ENCODE results near the gene MANF.

MANF gene

DNA sequence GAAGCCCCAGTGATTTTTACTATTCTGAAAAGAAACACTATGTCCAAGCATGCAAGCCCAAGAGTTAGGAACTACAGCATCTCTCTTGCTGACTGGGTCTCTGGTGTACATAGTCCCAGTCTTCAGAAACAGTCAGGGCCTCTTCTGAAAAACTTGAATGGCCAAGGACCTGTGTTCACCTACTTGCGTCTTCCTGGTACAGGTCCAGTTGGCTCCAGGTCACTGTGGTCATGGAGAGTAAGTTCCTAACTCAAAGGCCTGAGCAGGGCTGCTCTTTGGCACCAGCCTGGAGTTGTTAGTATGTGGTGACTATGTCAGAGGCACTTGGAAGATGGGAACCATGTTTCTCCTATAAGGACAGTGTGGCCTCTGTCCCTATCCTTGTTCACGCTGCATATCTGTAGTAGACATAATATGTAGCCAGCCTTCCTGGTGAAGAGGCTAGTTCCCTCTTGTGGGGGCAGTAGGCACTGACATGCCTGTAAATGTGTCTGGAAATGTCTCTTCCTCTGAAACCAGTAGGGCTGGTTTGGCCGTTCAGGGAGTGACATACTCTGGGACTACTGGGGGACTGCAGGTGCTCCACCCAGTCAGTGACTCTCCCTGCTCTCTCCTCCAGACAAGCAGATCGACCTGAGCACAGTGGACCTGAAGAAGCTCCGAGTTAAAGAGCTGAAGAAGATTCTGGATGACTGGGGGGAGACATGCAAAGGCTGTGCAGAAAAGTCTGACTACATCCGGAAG, 3.4 kb downstream of the MANF start:
- peak overlapping the region; percentile 69 for H3K27ac ChIP-seq
- DNase-seq (ENCODE audit: low read depth, low spot score) = peak; percentile 71

GRCh38 chr3:51389423-51390183, 4.5 kb downstream of the MANF start:
- H3K27ac ChIP-seq = peak overlapping the region; percentile 69
- DNase-seq (ENCODE audit: low read depth, low spot score) = no peak

- H3K27ac ChIP-seq = peak overlapping the region; percentile 87
- no peak for DNase-seq (ENCODE audit: low read depth, low spot score)
Observed at GRCh38 chr3:51390246-51391074, 5.4 kb downstream of the MANF start.

DNA sequence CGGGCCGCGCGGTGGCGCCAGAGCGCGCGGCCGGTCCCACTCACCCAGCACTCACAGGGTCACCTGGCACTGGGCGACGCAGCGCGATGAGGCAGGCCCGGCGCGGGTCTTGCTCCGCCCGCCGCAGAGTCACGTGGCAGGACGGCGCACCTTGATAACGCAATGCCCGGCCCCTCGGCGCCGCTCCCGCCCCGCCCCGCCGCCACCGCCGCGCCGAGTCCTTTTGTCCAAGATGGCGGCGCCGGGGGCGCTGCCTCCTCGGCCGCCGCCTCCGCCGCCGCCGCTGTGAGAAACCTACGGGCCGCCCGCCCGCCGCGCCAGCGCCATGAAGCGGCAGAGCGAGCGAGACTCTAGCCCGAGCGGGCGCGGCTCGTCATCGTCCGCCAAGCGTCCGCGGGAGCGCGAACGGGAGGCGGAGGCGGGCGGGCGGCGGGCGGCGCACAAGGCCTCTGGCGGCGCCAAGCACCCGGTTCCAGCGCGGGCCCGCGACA, 6.0 kb downstream of the MANF start, which contains the start of gene RBM15B:
TSS of gene RBM15B (plus strand) at position 211 of the 491 bp plus-strand sequence. CDS start at position 326, 115 bp downstream.
- peak; percentile 79 for DNase-seq (ENCODE audit: low read depth, low spot score)
- H3K27ac ChIP-seq = peak within 1 kb of the TSS; percentile 87

DNA sequence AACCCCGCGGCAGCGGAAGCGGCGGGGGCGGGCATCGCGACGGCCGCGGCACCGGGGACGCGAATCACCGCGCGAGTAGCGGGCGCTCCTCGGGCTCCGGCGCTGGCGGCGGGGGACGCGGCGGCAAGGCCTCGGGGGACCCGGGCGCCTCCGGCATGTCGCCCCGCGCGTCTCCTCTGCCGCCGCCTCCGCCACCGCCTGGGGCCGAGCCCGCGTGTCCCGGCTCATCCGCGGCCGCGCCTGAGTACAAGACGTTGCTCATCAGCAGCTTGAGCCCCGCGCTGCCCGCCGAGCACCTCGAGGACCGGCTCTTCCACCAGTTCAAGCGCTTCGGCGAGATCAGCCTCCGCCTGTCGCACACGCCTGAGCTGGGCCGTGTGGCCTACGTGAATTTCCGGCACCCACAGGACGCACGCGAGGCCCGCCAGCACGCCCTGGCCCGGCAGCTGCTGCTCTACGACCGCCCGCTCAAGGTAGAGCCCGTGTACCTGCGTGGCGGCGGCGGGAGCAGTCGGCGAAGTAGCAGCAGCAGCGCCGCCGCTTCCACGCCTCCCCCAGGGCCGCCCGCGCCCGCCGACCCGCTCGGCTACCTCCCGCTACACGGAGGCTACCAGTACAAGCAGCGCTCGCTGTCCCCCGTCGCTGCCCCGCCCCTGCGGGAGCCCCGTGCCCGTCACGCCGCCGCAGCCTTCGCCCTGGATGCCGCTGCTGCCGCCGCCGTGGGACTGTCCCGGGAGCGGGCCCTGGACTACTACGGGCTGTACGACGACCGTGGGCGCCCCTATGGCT, 6.7 kb downstream of the MANF start:
- DNase-seq (ENCODE audit: low read depth, low spot score) = no peak
- peak overlapping the region; percentile 87 for H3K27ac ChIP-seq

- H3K27ac ChIP-seq = peak overlapping the region; percentile 87
- no peak for DNase-seq (ENCODE audit: low read depth, low spot score)
Observed at GRCh38 chr3:51392355-51393133, 7.5 kb downstream of the MANF start.

DNA sequence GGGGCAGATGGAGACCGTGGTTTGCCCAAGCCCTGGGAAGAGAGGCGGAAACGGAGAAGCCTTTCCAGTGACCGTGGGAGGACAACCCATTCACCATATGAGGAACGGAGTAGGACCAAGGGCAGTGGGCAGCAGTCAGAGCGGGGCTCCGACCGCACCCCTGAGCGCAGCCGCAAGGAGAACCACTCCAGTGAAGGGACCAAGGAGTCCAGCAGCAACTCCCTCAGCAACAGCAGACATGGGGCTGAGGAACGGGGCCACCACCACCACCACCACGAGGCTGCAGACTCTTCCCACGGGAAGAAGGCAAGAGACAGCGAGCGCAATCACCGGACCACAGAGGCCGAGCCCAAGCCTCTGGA, 8.0 kb downstream of the MANF start:
- H3K27ac ChIP-seq = no peak overlapping the region
- DNase-seq (ENCODE audit: low read depth, low spot score) = no peak

GRCh38 chr3:51393564-51393963, 8.5 kb downstream of the MANF start:
- no peak for DNase-seq (ENCODE audit: low read depth, low spot score)
- no peak overlapping the region for H3K27ac ChIP-seq

GRCh38 chr3:51394541-51394940, 9.4 kb downstream of the MANF start:
- H3K27ac ChIP-seq = no peak overlapping the region
- no peak for DNase-seq (ENCODE audit: low read depth, low spot score)

GRCh38 chr3:51395493-51396213, 10.6 kb downstream of the MANF start:
- H3K27ac ChIP-seq = no peak overlapping the region
- no peak for DNase-seq (ENCODE audit: low read depth, low spot score)

DNA sequence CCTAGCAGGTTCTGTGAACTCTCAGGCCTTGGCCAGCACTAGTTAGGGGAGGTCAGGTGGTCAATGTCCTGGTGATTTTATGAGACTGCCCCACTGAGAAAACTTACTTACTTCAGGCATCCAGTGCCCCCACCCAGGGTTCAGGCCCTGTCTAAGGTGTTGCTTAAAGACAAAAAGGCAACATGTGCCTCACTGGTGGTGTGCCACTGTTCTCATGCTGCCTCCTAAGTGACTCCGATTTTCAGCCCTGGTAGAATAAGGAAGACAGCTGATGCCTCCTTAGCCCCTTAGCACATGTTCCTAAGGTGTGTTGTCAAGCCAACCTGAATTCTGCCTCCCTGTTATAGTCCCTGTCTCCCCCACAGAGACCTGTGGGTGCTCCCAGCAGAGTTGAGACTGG, 11.3 kb downstream of the MANF start:
- DNase-seq (ENCODE audit: low read depth, low spot score) = no peak
- H3K27ac ChIP-seq = no peak overlapping the region

DNA sequence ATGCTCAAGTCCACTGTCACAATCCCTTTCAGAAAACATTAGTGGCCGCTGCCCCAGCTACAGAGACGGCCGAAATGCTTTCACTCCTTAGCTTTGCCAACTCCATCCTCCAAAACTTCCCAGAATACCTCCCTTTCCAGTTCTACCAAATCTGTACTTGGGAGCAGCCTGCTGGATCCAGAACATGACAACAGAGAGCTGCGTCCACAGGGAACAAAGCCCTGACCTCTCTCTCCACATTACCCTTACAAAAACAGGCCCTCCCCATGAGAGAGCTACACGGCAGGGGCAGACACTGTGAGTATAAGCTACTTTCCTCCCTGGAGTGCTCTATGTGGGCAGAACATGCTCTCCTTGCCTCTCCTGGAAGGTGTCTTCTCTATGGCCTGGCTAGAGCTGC, 12.3 kb downstream of the MANF start:
- H3K27ac ChIP-seq = no peak overlapping the region
- no peak for DNase-seq (ENCODE audit: low read depth, low spot score)

- H3K27ac ChIP-seq = no peak overlapping the region
- DNase-seq (ENCODE audit: low read depth, low spot score) = no peak
Observed at GRCh38 chr3:51398595-51399310, 13.7 kb downstream of the MANF start.

DNA sequence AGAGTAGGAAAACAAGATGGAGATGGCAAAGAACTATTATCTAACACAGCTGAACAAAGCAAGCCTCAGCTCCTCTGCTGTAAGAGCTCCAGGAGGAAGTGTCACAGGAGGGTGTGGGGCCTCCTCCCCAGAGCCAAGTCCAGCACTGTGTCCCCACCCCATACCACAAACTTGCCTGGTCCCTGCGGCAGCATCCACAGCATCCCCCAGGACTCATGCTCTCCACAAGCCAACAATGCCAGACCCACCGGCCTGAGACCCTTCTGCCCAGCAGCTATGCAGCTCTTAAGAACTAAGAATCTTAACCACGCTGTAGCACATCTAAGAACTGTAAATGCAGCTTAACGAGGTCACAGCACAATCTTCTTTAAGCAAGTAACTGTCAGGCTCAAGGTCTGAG, 15.1 kb downstream of the MANF start:
- no peak overlapping the region for H3K27ac ChIP-seq
- no peak for DNase-seq (ENCODE audit: low read depth, low spot score)

GRCh38 chr3:51401735-51402134, 16.6 kb downstream of the MANF start:
- DNase-seq (ENCODE audit: low read depth, low spot score) = no peak
- no peak overlapping the region for H3K27ac ChIP-seq

DNA sequence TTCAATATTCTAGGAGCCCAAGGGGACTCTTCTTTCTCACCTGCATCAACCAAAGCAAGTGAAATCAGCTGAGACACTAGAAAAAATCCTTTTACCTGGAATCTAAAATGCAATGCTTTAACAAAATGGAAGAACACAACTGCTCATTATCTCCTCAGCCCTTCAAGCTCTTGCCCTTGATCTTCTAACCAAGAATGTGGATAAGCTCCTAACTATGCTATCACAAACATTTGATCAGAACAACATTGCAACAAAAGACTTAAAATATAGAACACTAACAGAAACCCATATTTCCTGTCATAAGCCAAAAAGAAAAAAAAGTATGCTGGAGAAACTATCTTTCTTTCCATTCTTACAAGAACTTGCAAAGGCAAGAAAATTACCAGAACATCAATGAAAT, 18.6 kb downstream of the MANF start:
- no peak overlapping the region for H3K27ac ChIP-seq

GRCh38 chr3:51408021-51408420, 22.9 kb downstream of the MANF start:
- no peak overlapping the region for H3K27ac ChIP-seq
- no peak for DNase-seq (ENCODE audit: low read depth, low spot score)

More for the DNA sequence above, 18.6 kb downstream of the MANF start:
- no peak for DNase-seq (ENCODE audit: low read depth, low spot score)

- no peak for DNase-seq (ENCODE audit: low read depth, low spot score)
- H3K27ac ChIP-seq = no peak overlapping the region
Observed at GRCh38 chr3:51408813-51409212, 23.7 kb downstream of the MANF start.

All from epithelial cell of prostate (primary cell).